WTC11 (cell line): Measurements from ENCODE around the gene PTPRT.

Experiments used
- CTCF ChIP-seq: fragments of 200-600 bp; IDR thresholded peaks from 2 replicates; pipeline ENCODE4 v1.8.0; 2022; ENCODE audit warnings: antibody characterized with exemption
- E2F4 ChIP-seq: sonication (generic); formaldehyde crosslinking; IDR thresholded peaks from 2 replicates; pipeline ENCODE4 v1.8.1; 2022; ENCODE audit warnings: low read depth, mild to moderate bottlenecking, moderate library complexity, missing genetic modification reagents, borderline replicate concordance
- ELF4 ChIP-seq: sonication (generic); formaldehyde crosslinking; IDR thresholded peaks from 2 replicates; pipeline ENCODE4 v1.8.1; 2022; ENCODE audit warnings: low read depth, mild to moderate bottlenecking, moderate library complexity, missing genetic modification reagents
- SP1 ChIP-seq: sonication (generic); formaldehyde crosslinking; conservative IDR thresholded peaks from 2 replicates; pipeline ENCODE4 v1.8.1; 2022; ENCODE audit warnings: missing genetic modification reagents
- STAT6 ChIP-seq: sonication (generic); formaldehyde crosslinking; conservative IDR thresholded peaks from 2 replicates; pipeline ENCODE4 v1.8.1; 2023; ENCODE audit warnings: mild to moderate bottlenecking, low read depth, missing genetic modification reagents, moderate library complexity
- USF2 ChIP-seq: sonication (generic); formaldehyde crosslinking; IDR thresholded peaks from 2 replicates; pipeline ENCODE4 v1.8.1; 2023; ENCODE audit warnings: mild to moderate bottlenecking, missing genetic modification reagents, moderate library complexity
- ZSCAN18 ChIP-seq: fragments of 250-450 bp; sonication (Bioruptor Pico); IDR thresholded peaks from 2 replicates; pipeline ENCODE4 v2.1.2; 2022; ENCODE audit warnings: mild to moderate bottlenecking, moderate library complexity

GRCh38 chr20:42744756-42745465 is 444.8 kb downstream of the PTPRT start:
- TF ChIP-seq CTCF: no peak
- no peak for TF ChIP-seq ELF4 (CRISPR knock-in tag)
- no peak for TF ChIP-seq SP1 (CRISPR knock-in tag)
- TF ChIP-seq ZSCAN18 (CRISPR knock-in tag): no peak
- no peak for TF ChIP-seq USF2 (CRISPR knock-in tag)
- TF ChIP-seq STAT6: no peak
- TF ChIP-seq E2F4 (CRISPR knock-in tag): no peak
